ENCODE data around the gene MINDY4B.

The MINDY4B gene

GRCh38 chr3:150925751-150926201 is 20.5 kb upstream of the MINDY4B start:
- Histone ChIP-seq H3K36me3 (ENCODE audit: control insufficient read depth, insufficient read depth, low read length) (no peaks in the 10 kb centered on the region), H3K27me3 (ENCODE audit: control insufficient read depth, insufficient read depth, low read length) (no peaks in the 10 kb centered on the region), H3K9me3 (ENCODE audit: control insufficient read depth, low read length) (no peaks in the 10 kb centered on the region), H3K4me1 (peaks cover 8% of the 10 kb centered on the region), H3K4me3 (ENCODE audit: low read depth, low read length) (no peak overlapping the region), H3K79me2 (no peaks in the 10 kb centered on the region), H2AFZ (peak overlapping the region; percentile 84), H3K9ac (no peak overlapping the region), H3K4me2 (ENCODE audit: low read length) (no peak overlapping the region), H3K27ac (no peak overlapping the region)
- peak; percentile 72 for TF ChIP-seq CTCF (IDR thresholded peaks at IDR 0.05)

DNA sequence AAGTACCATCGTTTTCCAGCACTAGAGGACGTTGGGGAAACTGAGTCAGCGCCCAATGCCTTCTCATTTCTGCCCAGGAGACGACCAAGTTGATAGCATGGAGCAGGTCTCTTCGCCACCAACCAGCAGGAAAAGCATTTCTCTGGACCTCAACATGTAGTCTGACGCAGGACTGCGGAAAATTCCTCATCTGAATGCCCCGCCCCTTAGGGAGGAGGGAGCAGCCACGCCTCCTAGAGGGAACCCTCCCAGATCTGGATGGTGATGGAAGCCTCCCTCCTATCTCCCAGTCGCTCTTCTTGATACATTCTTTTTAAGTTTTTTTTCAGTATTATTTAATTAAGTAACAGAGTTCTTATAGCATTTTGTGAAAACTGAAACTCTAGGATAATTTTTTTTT is 17.4 kb upstream of the MINDY4B start:
- H3K27me3 ChIP-seq (ENCODE audit: control insufficient read depth, insufficient read depth, low read length) = no peaks in the 10 kb centered on the region
- H3K79me2 ChIP-seq = no peaks in the 10 kb centered on the region
- no peak overlapping the region for H3K9ac ChIP-seq
- peaks cover 24% of the 10 kb centered on the region for H3K4me1 ChIP-seq
- no peaks in the 10 kb centered on the region for H3K9me3 ChIP-seq (ENCODE audit: control insufficient read depth, low read length)
- no peak for TF ChIP-seq CTCF (IDR thresholded peaks at IDR 0.05)
- no peak overlapping the region for H3K27ac ChIP-seq
- no peaks in the 10 kb centered on the region for H3K36me3 ChIP-seq (ENCODE audit: control insufficient read depth, insufficient read depth, low read length)
- no peak overlapping the region for H3K4me3 ChIP-seq (ENCODE audit: low read depth, low read length)
- H3K4me2 ChIP-seq (ENCODE audit: low read length) = no peak overlapping the region
- no peak overlapping the region for H2AFZ ChIP-seq

- H3K4me3 ChIP-seq (ENCODE audit: low read depth, low read length) = no peak overlapping the region
- H3K79me2 ChIP-seq = no peaks in the 10 kb centered on the region
- peaks cover 24% of the 10 kb centered on the region for H3K4me1 ChIP-seq
- no peaks in the 10 kb centered on the region for H3K36me3 ChIP-seq (ENCODE audit: control insufficient read depth, insufficient read depth, low read length)
- no peak overlapping the region for H2AFZ ChIP-seq
- H3K9ac ChIP-seq = no peak overlapping the region
- no peaks in the 10 kb centered on the region for H3K9me3 ChIP-seq (ENCODE audit: control insufficient read depth, low read length)
- H3K4me2 ChIP-seq (ENCODE audit: low read length) = no peak overlapping the region
- H3K27ac ChIP-seq = no peak overlapping the region
- no peak for TF ChIP-seq CTCF (IDR thresholded peaks at IDR 0.05)
- H3K27me3 ChIP-seq (ENCODE audit: control insufficient read depth, insufficient read depth, low read length) = no peaks in the 10 kb centered on the region
Measured at GRCh38 chr3:150921209-150921608, 16.0 kb upstream of the MINDY4B start.

DNA sequence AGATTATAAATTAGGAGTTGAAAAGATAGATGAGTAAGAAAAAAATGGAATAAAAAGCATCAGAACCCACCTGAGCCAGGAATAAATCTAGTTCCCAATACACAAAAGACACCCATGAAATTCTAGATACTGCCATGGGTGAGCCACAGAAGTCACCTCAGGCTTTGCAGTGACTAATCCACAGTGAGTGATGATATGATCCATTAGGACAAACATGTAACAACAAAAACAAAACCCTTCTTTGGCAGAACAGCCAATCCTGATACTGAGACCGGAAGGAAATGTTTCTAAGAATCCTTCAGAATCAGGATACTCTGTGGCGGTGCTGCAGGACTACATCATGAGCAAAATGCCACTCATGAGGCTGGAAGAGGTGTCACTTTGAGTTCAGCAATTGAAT is 15.0 kb upstream of the MINDY4B start:
- no peaks in the 10 kb centered on the region for H3K79me2 ChIP-seq
- peaks cover 24% of the 10 kb centered on the region for H3K4me1 ChIP-seq
- H3K4me3 ChIP-seq (ENCODE audit: low read depth, low read length) = no peak overlapping the region
- no peak overlapping the region for H3K4me2 ChIP-seq (ENCODE audit: low read length)
- no peaks in the 10 kb centered on the region for H3K9me3 ChIP-seq (ENCODE audit: control insufficient read depth, low read length)
- no peak for TF ChIP-seq CTCF (IDR thresholded peaks at IDR 0.05)
- H2AFZ ChIP-seq = no peak overlapping the region
- no peak overlapping the region for H3K9ac ChIP-seq
- no peaks in the 10 kb centered on the region for H3K27me3 ChIP-seq (ENCODE audit: control insufficient read depth, insufficient read depth, low read length)
- H3K36me3 ChIP-seq (ENCODE audit: control insufficient read depth, insufficient read depth, low read length) = no peaks in the 10 kb centered on the region
- no peak overlapping the region for H3K27ac ChIP-seq

DNA sequence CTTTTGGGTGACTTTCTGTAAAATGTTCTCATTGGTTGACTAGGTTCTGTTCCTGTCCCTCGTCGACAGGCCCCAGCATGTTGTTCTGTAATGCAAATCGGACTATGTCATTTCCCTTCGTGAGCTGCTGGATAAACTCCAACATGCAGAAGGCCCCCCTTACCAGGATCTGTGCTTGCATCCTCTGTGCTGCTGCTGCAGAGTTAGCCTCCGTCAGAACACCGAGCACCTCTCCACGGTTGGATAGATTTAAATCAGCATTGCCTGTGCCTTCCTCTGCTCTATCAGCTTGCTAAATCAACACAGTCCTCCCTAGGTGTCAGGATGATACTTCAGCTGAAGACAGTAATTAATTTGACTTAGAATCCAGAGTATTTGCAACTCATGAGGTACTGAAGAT is 12.7 kb upstream of the MINDY4B start:
- Histone ChIP-seq H3K4me1 (peaks cover 24% of the 10 kb centered on the region), H3K79me2 (no peaks in the 10 kb centered on the region), H3K27ac (no peak overlapping the region), H3K27me3 (ENCODE audit: control insufficient read depth, insufficient read depth, low read length) (no peaks in the 10 kb centered on the region), H2AFZ (peak overlapping the region; percentile 25), H3K4me3 (ENCODE audit: low read depth, low read length) (no peak overlapping the region), H3K9me3 (ENCODE audit: control insufficient read depth, low read length) (no peaks in the 10 kb centered on the region), H3K4me2 (ENCODE audit: low read length) (no peak overlapping the region), H3K36me3 (ENCODE audit: control insufficient read depth, insufficient read depth, low read length) (no peaks in the 10 kb centered on the region), H3K9ac (no peak overlapping the region)
- no peak for TF ChIP-seq CTCF (IDR thresholded peaks at IDR 0.05)
